GM19438 (cell line): Measurements from ENCODE around the gene SERINC3.
A peak's percentile ranks its signal among the peaks of the same experiment; 100 is the strongest.
"Not testable (repeated sequence)": the region's sequence is repeated elsewhere in the genome, so short reads cannot be mapped to it uniquely, and the experiment has no call there.

ENCODE experiments used
- ATAC-seq: cut with Tn5 transposase; IDR thresholded peaks from one replicate; pipeline ENCODE4 v1.9.1; 2021; ENCODE audit warnings: low read depth; ENCODE audit not compliant: unreplicated experiment

Gene SERINC3

GRCh38 chr20:44521484-44522481 lies at the start of gene SERINC3:
SERINC3 (minus strand) TSS chr20:44522070; CDS start chr20:44521951, 119 bp downstream.
- ATAC-seq = peak; percentile 99

GRCh38 chr20:44571362-44571988 lies 49.6 kb upstream of the SERINC3 start:
- no peak for ATAC-seq

GRCh38 chr20:44570367-44570766 lies 48.5 kb upstream of the SERINC3 start:
- no peak for ATAC-seq

- no peak for ATAC-seq
Observed at GRCh38 chr20:44566811-44567210, 44.9 kb upstream of the SERINC3 start.

- ATAC-seq = no peak
Observed at GRCh38 chr20:44566018-44566417, 44.1 kb upstream of the SERINC3 start.

- no peak for ATAC-seq
Observed at GRCh38 chr20:44561876-44562275, 40.0 kb upstream of the SERINC3 start.

GRCh38 chr20:44560818-44561217 lies 38.9 kb upstream of the SERINC3 start:
- ATAC-seq = not testable (repeated sequence)

DNA sequence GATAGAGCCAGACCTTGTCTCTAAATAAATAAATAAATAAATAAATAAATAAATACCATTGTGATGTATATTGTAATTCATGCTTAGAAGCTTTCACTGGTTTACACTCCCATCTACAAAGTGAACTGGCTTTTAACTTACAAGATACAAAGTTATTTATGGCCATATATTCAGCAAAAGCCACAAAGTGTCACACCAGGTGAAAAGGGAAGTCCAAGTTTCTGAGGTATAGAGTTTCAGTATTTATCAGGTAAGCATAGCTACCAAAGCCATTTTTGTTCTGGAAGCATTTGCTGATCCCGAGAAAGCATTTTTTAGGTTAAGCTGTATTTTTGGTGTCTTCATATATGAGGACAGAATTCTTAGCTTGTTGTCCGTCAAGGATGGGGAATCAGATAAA lies 38.4 kb upstream of the SERINC3 start:
- no peak for ATAC-seq

- ATAC-seq = no peak
Observed at GRCh38 chr20:44559302-44559701, 37.4 kb upstream of the SERINC3 start.

- ATAC-seq = no peak
Observed at GRCh38 chr20:44552950-44553908, 31.4 kb upstream of the SERINC3 start.

- no peak for ATAC-seq
Observed at GRCh38 chr20:44552568-44552949, 30.7 kb upstream of the SERINC3 start.

- ATAC-seq = no peak
Observed at GRCh38 chr20:44552050-44552449, 30.2 kb upstream of the SERINC3 start.

GRCh38 chr20:44549123-44549522 lies 27.3 kb upstream of the SERINC3 start:
- ATAC-seq = no peak

DNA sequence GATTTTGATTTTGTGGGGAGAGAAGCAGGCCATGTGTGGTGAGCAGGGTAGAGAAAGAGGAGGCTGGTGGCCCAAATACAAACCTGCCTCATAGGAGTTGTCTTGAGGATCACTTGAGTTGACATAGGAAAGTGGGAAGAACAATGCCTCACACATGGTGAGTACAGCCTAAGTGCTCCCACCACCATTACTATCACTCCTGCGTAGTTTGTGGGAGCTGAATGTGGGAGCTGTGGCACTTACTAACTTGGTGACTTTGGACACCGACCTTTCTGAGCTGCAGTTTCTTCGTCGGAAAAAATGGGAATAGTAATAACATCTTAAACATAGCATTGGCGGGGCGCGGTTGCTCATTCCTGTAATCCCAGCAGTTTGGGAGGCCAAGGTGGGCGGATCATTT lies 25.5 kb upstream of the SERINC3 start:
- ATAC-seq = no peak

GRCh38 chr20:44544263-44544662 lies 22.4 kb upstream of the SERINC3 start:
- ATAC-seq = no peak

DNA sequence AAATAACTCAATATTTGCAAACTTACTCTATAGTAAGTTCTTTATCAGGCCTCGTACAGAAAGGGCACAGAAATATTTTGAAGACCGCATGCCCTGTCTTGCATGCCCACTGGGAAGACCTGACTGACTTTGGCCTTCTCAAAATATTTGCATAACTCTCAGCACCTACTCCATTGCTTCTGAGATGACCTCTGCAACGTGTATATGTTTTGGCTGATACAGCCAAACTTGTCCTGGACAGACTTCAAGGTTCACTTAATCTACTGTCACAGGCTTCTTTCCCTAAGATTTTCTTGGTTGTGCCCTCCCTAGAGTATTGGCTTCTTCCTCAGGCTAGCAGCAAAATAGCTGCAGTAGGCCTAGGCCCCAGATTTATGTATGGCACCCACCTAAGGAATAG lies 21.5 kb upstream of the SERINC3 start:
- ATAC-seq = no peak

- ATAC-seq = no peak
Observed at GRCh38 chr20:44542890-44543289, 21.0 kb upstream of the SERINC3 start.

DNA sequence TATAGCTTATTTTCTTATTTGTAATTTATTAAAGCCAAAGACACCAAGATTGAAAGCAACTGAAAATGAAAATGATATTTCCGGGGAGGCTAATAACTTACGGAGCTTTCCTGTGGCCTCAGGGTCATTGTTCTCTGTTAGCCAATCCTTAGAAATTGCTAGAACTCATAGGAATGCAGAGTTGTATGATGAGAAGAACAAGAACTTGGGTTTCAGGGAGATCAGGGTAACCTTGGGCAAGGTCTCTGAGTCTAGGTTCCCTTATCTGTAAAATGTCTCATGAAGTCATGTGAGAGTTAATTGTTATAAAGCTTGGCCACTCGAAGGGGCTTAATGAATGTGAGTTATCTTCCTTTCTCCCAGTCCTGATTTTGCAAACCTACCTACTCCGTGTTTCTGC lies 20.1 kb upstream of the SERINC3 start:
- no peak for ATAC-seq

GRCh38 chr20:44540834-44541233 lies 19.0 kb upstream of the SERINC3 start:
- ATAC-seq = no peak

DNA sequence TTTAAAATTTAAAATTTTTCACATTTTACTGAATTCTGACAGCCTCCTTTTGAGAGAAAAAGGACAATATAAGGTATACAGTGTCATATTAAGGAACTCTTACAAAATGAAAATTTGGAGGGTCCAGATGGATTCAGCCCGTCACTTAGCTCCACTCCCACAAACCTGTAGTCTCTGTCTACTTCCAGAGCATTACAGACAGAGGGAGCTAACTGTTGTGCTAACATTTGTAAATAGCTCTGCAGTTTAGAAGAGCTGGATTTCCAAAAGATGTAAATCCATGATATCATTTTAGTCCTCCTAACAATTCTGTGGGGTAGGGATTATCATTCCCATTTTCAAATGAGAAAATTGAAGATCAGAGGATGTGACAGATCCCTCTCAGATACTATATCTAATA lies 16.1 kb upstream of the SERINC3 start:
- ATAC-seq = no peak

GRCh38 chr20:44536175-44536574 lies 14.3 kb upstream of the SERINC3 start:
- ATAC-seq = no peak
